ENCODE measurements around the gene LMX1B.
"Not testable (repeated sequence)": the region's sequence is repeated elsewhere in the genome, so short reads cannot be mapped to it uniquely, and the experiment has no call there.

LMX1B gene

GRCh38 chr9:126636983-126637798 is 23.5 kb downstream of the LMX1B start:
- DNase-seq: no peak

- no peak for DNase-seq
Measured at GRCh38 chr9:126638571-126639132, 24.9 kb downstream of the LMX1B start.

GRCh38 chr9:126639318-126640000 is 25.7 kb downstream of the LMX1B start:
- no peak for DNase-seq

GRCh38 chr9:126641118-126641851 is 27.6 kb downstream of the LMX1B start:
- no peak for DNase-seq

GRCh38 chr9:126642010-126642744 is 28.4 kb downstream of the LMX1B start:
- no peak for DNase-seq

GRCh38 chr9:126642839-126643238 is 29.1 kb downstream of the LMX1B start:
- no peak for DNase-seq

- DNase-seq: no peak
Measured at GRCh38 chr9:126643945-126644527, 30.3 kb downstream of the LMX1B start.

GRCh38 chr9:126646162-126646561 is 32.4 kb downstream of the LMX1B start:
- no peak for DNase-seq

- DNase-seq: no peak
Measured at GRCh38 chr9:126647585-126648411, 34.1 kb downstream of the LMX1B start.

GRCh38 chr9:126649477-126649876 is 35.7 kb downstream of the LMX1B start:
- no peak for DNase-seq

GRCh38 chr9:126650404-126651341 is 36.9 kb downstream of the LMX1B start:
- no peak for DNase-seq

- DNase-seq: no peak
Measured at GRCh38 chr9:126652140-126652582, 38.4 kb downstream of the LMX1B start.

GRCh38 chr9:126654124-126654523 is 40.4 kb downstream of the LMX1B start:
- no peak for DNase-seq

GRCh38 chr9:126656214-126656613 is 42.5 kb downstream of the LMX1B start:
- not testable (repeated sequence) for DNase-seq

- no peak for DNase-seq
Measured at GRCh38 chr9:126658201-126658825, 44.6 kb downstream of the LMX1B start.

- no peak for DNase-seq
Measured at GRCh38 chr9:126658956-126659555, 45.3 kb downstream of the LMX1B start.

- no peak for DNase-seq
Measured at GRCh38 chr9:126661122-126661520, 47.4 kb downstream of the LMX1B start.

GRCh38 chr9:126661521-126662251 is 48.0 kb downstream of the LMX1B start:
- no peak for DNase-seq

All from AML-193 (cell line).